GM12874 (cell line): Measurements from ENCODE around the gene TEX48.

Source experiments
- TF ChIP-seq, protein P1 (sequence below): IDR thresholded peaks from 2 replicates; pipeline ENCODE4 v1.5.1; 2011; ENCODE audit warnings: low read depth, mild to moderate bottlenecking, control low read depth, low read length, moderate library complexity; ENCODE audit not compliant: insufficient read depth

Gene TEX48

DNA sequence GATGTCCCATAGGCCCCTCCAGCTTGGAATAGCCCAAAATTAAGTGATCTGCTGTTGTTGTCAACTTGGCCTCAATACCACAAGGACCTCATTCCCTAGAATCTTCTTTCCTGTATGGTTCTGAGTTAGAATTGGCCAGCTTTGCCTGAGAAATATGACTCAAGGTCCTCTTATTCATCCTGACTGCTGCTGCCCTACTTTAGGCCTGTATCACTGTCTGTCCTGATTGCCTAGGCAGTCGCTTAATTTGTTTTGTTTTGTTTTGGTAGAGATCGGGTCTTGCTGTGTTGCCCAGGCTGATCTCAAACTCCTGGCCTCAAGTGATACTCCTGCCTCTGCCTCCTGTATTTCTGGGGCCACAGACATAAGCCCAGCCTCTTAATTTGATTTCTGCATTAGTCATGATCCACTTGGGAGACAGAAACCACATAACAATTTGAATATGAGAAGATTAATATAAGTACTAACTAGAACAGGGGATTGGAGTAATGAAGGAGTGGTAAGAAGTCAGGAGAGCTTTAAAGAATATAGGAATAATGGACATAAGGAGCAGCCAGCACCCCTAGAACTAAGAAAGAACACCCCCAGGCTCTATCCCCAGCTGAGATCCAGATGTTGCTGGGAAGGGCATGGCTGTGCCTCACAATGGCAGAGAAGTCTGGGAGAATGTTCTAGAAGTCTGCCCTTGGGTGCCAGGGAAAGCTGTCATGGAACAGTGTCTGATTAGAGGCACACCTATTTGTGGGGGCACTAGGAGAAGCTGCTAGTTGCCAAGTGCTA is 29.0 kb downstream of the TEX48 start:
- TF ChIP-seq, protein P1, sequence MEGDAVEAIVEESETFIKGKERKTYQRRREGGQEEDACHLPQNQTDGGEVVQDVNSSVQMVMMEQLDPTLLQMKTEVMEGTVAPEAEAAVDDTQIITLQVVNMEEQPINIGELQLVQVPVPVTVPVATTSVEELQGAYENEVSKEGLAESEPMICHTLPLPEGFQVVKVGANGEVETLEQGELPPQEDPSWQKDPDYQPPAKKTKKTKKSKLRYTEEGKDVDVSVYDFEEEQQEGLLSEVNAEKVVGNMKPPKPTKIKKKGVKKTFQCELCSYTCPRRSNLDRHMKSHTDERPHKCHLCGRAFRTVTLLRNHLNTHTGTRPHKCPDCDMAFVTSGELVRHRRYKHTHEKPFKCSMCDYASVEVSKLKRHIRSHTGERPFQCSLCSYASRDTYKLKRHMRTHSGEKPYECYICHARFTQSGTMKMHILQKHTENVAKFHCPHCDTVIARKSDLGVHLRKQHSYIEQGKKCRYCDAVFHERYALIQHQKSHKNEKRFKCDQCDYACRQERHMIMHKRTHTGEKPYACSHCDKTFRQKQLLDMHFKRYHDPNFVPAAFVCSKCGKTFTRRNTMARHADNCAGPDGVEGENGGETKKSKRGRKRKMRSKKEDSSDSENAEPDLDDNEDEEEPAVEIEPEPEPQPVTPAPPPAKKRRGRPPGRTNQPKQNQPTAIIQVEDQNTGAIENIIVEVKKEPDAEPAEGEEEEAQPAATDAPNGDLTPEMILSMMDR, result no peak

DNA sequence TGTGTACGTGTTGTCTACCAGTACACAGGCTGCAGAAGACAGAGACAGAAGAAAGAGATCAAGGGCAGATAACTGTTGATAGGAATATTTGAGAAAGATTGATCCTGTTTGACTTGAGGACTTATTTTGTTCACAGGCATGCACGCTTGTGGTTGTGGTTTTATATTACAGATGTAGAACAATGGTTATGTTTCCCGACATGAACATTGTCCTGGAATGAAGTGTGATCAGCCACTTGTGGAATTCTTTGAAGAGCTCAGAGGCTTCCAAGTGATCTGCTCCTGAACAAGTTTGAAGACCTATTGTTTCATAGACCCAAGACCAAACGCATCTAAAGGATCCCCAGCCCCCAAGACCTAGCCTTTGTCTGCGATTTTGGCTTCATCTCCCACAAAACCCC is 38.1 kb downstream of the TEX48 start:
- TF ChIP-seq, protein P1, result no peak

- TF ChIP-seq, protein P1, result no peak
Observed at GRCh38 chr9:114643001-114643400, 39.0 kb downstream of the TEX48 start.

- TF ChIP-seq, protein P1, result no peak
Observed at GRCh38 chr9:114641967-114642366, 40.0 kb downstream of the TEX48 start.

DNA sequence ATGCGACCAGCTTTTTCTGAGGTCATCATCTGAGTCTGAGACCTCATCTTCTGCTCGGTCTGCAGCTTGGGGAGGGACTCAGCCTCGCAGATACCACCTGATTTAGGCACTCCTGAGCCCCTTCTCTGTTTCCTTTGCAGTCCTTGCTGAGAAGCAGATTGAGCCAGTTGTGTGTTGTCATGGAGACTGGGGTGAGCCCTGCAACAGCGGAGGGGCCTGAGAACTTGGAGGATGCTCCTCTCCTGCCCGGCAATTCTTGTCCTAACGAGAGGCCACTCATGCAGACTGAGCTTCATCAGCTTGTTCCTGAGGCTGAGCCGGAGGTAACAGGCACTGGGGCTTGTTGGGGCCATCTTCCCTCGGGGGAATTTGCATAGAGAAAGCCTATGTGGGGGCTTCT is 43.6 kb downstream of the TEX48 start:
- TF ChIP-seq, protein P1, result no peak

DNA sequence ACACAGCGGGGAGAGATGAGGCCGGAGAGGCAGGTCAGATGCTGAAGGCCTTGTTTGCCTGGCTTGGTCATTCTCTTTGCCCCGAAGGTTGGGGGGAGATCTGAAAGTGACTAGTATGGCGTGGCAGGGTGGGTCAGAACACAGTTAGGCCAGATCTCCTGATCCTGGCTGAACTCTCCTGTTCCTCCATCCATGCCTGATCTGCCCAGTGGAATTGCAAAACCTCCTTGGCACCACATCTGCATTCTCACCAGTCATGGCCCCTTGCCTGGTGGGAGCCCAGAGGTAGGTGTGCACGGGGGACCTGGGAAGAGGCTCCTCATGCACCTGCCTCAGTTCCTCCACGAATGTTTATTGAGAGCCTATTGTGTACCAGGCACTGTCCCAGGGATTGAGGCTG is 47.6 kb downstream of the TEX48 start:
- TF ChIP-seq, protein P1, result no peak

DNA sequence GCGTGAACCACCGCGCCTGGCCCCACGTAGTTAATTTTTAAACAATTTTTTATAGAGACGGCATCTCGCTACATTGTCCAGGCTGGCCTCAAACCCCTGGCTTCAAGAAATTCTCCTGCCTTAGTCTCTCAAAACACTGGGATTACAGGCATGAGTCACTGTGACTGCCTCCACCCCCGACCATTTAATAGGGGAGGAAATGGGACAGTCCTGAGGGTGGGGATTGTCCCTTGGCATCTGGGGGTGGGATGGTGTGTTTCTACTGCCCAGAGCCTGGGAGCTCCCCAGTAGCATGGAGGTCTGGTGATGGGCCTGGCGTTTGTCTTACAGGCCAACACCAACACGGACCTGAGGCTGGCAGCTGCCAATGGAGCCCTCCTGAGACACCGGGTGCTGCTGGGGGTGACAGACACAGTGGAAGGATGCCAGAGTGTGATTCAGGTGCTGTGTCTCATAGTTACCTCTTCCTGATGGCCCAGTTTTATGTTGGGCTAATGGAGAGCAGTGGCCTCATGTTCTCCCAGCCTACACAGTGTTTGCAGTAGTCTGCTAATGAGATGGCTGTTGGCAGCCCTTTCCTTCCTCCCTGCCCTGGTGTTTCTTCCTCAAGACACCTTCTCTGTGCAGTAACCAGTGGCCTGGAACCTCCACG is 48.4 kb downstream of the TEX48 start:
- TF ChIP-seq, protein P1, result no peak
